Measurements from ENCODE around the gene ABO.
"Not testable (repeated sequence)": the region's sequence is repeated elsewhere in the genome, so short reads cannot be mapped to it uniquely, and the experiment has no call there.

The ABO gene

GRCh38 chr9:133226219-133227171 is 48.5 kb downstream of the ABO start:
- DNase-seq (ENCODE audit: low read depth in 3 of 3) = no peak

DNA sequence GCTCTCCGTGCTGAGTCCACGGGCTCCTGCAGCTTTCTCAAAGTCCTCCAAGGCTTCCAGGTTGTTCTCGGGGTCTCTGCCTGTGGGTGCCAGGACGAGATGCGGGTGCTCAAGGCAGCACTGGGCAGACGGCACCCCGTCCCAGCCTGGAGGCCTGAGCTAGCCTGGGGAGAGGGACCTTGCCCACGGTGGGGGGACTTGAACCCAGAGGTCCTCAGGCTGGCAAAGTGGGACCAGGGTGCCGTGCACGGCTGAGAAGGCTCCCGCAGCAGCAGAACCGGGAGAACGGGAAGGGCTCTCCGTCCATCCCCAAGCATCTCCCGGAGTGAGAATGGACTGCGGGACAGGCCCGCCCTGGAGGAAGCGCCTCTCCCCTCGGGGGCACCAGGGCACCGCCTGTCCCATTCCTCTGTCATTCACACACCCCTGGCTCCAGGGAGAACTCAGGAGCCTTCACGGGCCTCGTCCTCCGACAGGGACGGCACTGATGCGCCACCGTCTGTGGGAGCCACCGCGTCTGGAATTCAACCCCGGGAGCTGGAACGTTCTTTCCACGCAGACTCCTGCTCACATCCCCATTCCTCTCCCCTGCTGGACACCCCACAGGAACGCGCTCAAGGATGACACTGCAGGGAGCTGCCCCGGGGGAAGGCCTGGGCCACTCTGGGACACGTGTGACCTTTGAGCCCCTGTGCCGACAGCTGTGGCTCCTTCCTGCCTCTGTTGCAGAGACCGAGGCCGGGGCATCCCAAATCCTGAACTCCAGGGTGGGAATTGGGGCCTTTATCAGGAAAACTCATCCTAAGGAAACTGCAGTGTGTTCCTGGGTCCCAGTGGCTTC is 49.6 kb downstream of the ABO start:
- DNase-seq (ENCODE audit: low read depth in 3 of 3) = no peak

DNA sequence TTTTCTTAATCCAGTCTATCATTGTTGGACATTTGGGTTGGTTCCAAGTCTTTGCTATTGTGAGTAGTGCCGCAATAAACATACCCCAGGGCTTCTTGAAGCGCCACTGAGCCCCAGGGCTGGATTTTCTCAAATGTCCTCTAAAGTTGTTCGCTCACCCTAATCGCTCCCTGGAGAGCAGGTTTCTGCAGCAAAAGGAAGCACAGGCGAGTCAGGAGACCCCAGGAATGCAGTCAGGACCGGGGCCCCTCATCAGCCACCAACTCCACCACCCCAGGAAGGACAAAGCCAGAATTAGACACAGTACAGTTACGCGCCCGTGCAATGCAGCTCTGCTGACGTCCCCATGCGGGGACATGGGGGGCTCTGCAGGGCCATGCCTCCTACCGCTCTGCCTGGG is 50.2 kb downstream of the ABO start:
- DNase-seq (ENCODE audit: low read depth in 3 of 3) = no peak

GRCh38 chr9:133223159-133223756 is 51.7 kb downstream of the ABO start:
- not testable (repeated sequence) for DNase-seq (ENCODE audit: low read depth in 3 of 3)

- not testable (repeated sequence) for DNase-seq (ENCODE audit: low read depth in 3 of 3)
Measured at GRCh38 chr9:133221994-133222393, 53.0 kb downstream of the ABO start.

GRCh38 chr9:133221177-133221809 is 53.7 kb downstream of the ABO start:
- DNase-seq (ENCODE audit: low read depth in 3 of 3) = no peak

- not testable (repeated sequence) for DNase-seq (ENCODE audit: low read depth in 3 of 3)
Measured at GRCh38 chr9:133218049-133218975, 56.7 kb downstream of the ABO start.

- not testable (repeated sequence) for DNase-seq (ENCODE audit: low read depth in 3 of 3)
Measured at GRCh38 chr9:133217333-133217988, 57.5 kb downstream of the ABO start.

GRCh38 chr9:133214276-133214675 is 60.7 kb downstream of the ABO start:
- DNase-seq (ENCODE audit: low read depth in 3 of 3) = not testable (repeated sequence)

DNA sequence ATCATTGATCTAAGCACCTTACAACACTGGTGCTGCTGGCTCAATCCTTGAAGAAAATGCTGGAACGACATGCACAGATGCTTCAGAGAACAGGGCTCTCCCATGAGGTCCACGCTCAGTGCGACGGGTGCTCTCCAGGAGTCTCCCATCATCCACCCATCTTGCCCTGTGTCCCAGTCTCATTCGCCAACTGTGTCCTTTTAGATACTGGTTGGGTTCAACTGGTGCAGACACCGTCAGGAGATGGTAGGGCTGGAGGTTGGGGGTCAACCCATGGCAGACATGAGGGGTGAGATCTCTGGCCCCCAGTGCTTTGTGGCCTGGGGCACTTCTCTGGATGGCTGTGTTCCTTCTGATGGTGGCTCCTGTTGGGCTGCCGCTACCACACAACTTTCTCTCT is 64.4 kb downstream of the ABO start:
- DNase-seq (ENCODE audit: low read depth in 3 of 3) = no peak

DNA sequence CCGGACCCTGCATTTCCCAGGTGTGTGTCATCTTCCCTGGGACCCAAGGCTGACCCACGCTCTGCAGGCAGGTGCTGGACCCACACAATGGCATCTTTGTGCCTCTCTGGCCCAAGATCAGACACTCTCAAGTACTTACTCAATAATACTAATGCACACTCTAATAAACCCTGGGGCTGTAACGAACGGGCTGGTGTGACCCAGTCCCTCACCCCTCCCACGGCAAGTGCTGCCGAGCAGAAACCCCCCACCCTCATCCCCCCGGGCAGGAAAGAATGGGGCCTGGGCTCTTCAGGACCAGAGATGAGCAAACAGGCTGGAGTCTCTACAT is 64.8 kb downstream of the ABO start:
- no peak for DNase-seq (ENCODE audit: low read depth in 3 of 3)

- not testable (repeated sequence) for DNase-seq (ENCODE audit: low read depth in 3 of 3)
Measured at GRCh38 chr9:133209327-133210201, 65.4 kb downstream of the ABO start.

DNA sequence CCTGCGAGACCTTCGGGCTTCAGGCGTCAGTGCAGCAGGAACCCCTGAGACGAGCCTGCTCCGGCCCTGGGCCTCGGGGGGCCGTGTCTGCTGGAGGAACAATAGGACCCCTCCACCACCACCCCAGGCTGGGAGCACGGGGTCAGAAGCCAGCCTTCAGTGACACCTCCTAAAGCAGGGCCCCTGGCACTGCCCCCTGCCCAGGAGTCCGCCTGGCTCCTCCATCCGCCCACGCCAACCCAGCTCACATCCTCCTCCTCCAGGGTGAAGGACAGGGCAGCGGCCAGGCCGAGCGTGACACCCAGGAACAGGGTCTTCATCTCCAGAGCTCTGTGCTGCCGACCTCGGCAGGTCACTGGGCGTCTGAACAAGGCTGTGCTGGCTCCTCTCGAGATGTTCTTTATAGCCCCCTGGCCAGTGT is 66.1 kb downstream of the ABO start, which contains the start of gene OBP2B:
TSS of gene OBP2B (minus strand) at position 371 of the 421 bp plus-strand sequence. CDS start at position 320, 51 bp downstream.
- not testable (repeated sequence) for DNase-seq (ENCODE audit: low read depth in 3 of 3)

GRCh38 chr9:133208171-133208879 is 66.7 kb downstream of the ABO start:
- not testable (repeated sequence) for DNase-seq (ENCODE audit: low read depth in 3 of 3)

GRCh38 chr9:133207540-133208170 is 67.3 kb downstream of the ABO start:
- no peak for DNase-seq (ENCODE audit: low read depth in 3 of 3)

DNA sequence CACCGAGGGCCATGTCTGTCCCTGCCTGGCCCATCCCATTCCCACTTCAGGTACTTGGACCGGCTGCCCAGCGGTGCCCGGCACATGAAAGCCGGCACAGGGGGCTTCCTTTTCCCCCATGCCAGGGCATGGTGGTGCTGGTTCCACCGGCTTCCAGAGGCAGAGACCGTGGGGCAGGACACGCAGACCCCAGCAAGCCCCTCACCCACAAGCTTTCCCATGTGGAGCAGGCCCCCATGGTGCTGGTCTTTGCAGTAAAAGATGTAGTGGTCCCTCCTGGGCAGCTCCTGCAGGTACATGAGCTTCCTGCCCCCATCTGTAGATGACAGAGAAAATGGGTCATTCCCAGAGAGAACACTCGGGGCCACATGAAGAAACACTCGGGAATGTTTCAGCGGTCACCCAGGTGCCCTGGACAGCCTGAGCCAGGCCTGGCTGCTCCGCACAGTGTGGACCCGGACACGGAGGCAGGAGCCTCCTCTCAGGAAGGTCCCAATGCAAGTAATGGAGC is 67.9 kb downstream of the ABO start:
- DNase-seq (ENCODE audit: low read depth in 3 of 3) = no peak

Data from stimulated activated CD4-positive, alpha-beta T cell treated with anti-CD3 and anti-CD28 coated beads, TNF-alpha, amount 100 ng/mL, for 24 hours (primary cell).